Astrocyte of the cerebellum (primary cell): ENCODE measurements around the gene TGFB1I1.
A peak's percentile ranks its signal among the peaks of the same experiment; 100 is the strongest.

ENCODE experiments used
- DNase-seq: peaks from one replicate; pipeline ENCODE4 v3.0.0-alpha.2; 2011; ENCODE audit warnings: low read depth
- H3K4me3 ChIP-seq: 2 replicates; pipeline ENCODE4 v1.5.1; 2011; ENCODE audit warnings: mild to moderate bottlenecking, low read depth, low read length, moderate library complexity
- in situ Hi-C: cut with HindIII; loops from 2 replicates; pipeline ENCODE4 v1.10.0; 2017; ENCODE audit warnings: low sequenced_read_pairs
- TF ChIP-seq, protein P1 (sequence below): IDR thresholded peaks from 2 replicates; pipeline ENCODE4 v1.5.1; 2012; ENCODE audit warnings: low read length, low read depth, moderate library complexity, mild to moderate bottlenecking; ENCODE audit errors: missing control alignments

TGFB1I1 gene

DNA sequence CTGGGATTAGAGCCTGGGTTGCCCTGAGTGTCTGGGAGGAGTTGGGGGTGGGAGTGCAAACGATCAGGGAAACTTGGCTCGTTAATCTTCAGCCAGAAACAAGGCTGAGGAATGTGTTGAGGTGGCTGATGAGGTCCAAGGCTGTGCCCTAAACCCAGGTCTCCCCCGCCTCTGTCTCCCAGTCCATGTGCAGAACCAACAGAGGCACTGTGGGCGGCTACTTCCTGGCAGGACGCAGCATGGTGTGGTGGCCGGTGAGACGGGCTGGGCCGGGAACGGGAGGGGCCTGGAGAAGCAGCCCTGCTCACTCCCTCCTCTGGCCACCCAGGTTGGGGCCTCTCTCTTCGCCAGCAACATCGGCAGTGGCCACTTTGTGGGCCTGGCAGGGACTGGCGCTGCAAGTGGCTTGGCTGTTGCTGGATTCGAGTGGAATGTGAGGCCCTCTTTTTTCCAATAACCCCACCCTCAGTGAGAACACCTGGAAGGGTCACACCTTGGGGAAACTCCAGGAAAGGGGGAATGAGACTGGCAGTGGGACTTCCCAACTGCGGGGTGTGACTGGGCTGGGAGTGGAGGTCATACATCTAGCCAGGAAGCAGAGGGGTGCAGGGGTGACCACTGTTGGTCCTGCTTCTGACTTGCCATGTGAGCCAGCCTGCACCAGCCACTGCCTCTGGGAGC, 12.7 kb downstream of the TGFB1I1 start:
- in situ Hi-C loops = no loop called here
- H3K4me3 ChIP-seq = no peak overlapping the region
- DNase-seq = no peak
- TF ChIP-seq, protein P1, sequence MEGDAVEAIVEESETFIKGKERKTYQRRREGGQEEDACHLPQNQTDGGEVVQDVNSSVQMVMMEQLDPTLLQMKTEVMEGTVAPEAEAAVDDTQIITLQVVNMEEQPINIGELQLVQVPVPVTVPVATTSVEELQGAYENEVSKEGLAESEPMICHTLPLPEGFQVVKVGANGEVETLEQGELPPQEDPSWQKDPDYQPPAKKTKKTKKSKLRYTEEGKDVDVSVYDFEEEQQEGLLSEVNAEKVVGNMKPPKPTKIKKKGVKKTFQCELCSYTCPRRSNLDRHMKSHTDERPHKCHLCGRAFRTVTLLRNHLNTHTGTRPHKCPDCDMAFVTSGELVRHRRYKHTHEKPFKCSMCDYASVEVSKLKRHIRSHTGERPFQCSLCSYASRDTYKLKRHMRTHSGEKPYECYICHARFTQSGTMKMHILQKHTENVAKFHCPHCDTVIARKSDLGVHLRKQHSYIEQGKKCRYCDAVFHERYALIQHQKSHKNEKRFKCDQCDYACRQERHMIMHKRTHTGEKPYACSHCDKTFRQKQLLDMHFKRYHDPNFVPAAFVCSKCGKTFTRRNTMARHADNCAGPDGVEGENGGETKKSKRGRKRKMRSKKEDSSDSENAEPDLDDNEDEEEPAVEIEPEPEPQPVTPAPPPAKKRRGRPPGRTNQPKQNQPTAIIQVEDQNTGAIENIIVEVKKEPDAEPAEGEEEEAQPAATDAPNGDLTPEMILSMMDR = no peak

DNA sequence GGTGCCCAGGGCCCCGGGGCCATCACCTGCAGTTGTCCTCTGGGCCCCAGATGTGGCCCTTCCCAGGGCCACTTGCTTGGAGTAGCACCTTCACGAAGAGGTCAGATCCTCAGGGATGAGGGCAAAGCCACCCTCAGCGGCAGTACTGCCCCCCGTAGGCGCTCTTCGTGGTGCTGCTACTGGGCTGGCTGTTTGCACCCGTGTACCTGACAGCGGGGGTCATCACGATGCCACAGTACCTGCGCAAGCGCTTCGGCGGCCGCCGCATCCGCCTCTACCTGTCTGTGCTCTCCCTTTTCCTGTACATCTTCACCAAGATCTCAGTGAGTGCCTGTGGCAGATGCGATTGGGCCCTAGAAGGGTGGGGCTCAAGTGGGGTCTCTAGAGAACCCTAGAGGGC, 13.6 kb downstream of the TGFB1I1 start:
- no peak for DNase-seq
- H3K4me3 ChIP-seq = no peak overlapping the region
- in situ Hi-C loops = no loop called here
- TF ChIP-seq, protein P1 = no peak

DNA sequence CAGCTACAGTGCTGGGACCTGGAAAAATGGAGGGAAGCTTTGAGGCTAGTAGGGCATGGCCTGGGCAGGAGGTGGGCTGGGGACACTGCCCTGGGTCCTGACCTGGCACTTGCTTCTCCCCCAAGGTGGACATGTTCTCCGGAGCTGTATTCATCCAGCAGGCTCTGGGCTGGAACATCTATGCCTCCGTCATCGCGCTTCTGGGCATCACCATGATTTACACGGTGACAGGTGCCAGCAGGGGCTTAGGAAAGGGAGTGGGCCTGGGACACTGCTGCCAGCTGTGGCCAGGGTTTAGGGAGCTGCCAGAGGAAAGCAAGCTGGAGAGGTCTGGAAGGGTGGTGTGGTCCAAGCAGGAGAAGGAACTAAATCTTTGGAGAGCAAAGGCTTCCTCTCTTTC, 14.1 kb downstream of the TGFB1I1 start:
- DNase-seq = no peak
- TF ChIP-seq, protein P1 = no peak
- in situ Hi-C loops = no loop called here
- H3K4me3 ChIP-seq = no peak overlapping the region

DNA sequence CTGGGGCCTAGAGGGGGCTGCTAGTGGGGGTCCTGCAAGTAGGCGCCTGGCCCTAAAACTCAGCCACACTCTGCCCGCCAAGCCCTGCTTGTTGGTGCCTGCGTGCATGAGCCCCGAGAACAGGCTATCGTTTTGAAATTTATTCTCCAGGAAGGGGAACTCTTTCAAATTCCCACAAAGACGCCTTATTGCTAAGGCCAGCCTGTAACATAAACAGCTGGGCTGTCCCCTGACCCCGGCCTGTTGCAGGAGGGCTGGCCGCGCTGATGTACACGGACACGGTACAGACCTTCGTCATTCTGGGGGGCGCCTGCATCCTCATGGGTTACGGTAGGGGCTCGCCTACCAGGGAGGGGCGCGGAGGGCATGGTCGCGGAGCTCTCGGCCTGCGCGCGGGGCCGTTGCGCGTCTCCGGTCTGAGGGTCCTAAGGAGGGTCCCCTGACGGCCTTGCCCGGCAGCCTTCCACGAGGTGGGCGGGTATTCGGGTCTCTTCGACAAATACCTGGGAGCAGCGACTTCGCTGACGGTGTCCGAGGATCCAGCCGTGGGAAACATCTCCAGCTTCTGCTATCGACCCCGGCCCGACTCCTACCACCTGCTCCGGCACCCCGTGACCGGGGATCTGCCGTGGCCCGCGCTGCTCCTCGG, 15.2 kb downstream of the TGFB1I1 start:
- DNase-seq = no peak
- TF ChIP-seq, protein P1 = no peak
- H3K4me3 ChIP-seq = peak overlapping the region; percentile 48
- in situ Hi-C loops = no loop called here

DNA sequence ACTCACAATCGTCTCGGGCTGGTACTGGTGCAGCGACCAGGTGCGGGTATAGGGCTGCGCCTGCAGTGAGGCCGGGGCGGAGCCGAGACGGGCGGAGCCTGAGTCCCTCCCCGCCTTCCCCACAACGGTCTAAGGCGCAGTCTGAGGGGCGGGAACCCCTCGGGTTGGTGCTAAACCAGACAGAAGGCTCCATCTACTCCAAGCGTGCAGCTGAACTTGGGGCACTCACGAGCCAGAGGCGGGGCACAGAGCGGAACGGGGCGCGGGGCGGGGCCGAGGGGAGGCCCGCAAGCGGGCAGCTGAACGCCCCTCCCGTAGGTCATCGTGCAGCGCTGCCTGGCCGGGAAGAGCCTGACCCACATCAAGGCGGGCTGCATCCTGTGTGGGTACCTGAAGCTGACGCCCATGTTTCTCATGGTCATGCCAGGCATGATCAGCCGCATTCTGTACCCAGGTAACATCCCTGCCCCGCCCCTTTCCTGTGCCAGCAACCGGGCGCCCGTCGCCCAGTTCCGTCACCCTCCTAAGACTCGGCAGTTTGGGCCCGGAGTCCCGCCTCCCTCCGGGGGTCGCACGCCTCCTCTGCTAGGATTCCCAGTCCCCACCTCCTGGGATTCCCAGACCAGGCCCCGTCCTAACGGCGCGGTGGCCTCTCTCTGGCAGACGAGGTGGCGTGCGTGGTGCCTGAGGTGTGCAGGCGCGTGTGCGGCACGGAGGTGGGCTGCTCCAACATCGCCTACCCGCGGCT, 15.9 kb downstream of the TGFB1I1 start:
- DNase-seq = no peak
- peak overlapping the region; percentile 48 for H3K4me3 ChIP-seq
- TF ChIP-seq, protein P1 = no peak
- in situ Hi-C loops = no loop called here

DNA sequence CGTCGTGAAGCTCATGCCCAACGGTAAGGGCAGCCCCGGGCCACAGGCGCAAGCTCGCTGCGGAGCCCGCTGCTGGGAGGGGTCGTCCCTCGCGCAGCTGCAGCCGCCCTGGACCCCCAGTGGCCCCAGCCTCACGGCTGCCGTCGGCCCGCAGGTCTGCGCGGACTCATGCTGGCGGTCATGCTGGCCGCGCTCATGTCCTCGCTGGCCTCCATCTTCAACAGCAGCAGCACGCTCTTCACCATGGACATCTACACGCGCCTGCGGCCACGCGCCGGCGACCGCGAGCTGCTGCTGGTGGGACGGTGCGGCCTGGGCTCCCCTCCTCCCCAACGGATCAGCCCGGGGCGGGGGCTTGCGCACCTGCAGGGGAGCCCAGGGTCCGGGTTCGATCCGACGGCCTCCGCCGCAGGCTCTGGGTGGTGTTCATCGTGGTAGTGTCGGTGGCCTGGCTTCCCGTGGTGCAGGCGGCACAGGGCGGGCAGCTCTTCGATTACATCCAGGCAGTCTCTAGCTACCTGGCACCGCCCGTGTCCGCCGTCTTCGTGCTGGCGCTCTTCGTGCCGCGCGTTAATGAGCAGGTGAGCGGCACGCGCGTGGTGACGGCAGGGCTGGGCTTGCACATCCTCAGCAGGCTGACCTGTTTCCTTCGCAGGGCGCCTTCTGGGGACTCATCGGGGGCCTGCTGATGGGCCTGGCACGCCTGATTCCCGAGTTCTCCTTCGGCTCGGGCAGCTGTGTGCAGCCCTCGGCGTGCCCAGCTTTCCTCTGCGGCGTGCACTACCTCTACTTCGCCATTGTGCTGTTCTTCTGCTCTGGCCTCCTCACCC, 16.7 kb downstream of the TGFB1I1 start:
- TF ChIP-seq, protein P1 = no peak
- no peak for DNase-seq
- in situ Hi-C loops = no loop called here
- peak overlapping the region; percentile 48 for H3K4me3 ChIP-seq
